Measurements from ENCODE around the gene RYR3.

Gene RYR3

DNA sequence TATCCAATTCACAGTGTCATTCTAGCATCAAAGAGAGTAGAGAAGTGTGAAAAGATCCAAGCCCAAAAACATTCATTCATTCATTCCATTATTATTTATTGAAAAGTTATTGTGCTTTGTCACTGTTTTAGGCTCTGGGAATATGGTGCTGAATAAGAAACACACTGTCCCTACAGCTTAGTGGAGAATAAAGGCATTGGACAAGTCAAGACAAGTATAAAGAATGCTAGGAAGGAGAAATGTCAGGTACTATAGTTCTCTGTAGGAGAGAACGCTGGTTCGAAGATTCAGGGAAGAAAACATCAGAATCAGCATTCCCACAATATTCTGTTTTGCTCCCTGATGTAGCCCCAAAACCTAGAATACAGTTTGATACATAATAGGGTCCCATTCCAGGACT is 528.8 kb downstream of the RYR3 start:
- TF ChIP-seq, protein P1, sequence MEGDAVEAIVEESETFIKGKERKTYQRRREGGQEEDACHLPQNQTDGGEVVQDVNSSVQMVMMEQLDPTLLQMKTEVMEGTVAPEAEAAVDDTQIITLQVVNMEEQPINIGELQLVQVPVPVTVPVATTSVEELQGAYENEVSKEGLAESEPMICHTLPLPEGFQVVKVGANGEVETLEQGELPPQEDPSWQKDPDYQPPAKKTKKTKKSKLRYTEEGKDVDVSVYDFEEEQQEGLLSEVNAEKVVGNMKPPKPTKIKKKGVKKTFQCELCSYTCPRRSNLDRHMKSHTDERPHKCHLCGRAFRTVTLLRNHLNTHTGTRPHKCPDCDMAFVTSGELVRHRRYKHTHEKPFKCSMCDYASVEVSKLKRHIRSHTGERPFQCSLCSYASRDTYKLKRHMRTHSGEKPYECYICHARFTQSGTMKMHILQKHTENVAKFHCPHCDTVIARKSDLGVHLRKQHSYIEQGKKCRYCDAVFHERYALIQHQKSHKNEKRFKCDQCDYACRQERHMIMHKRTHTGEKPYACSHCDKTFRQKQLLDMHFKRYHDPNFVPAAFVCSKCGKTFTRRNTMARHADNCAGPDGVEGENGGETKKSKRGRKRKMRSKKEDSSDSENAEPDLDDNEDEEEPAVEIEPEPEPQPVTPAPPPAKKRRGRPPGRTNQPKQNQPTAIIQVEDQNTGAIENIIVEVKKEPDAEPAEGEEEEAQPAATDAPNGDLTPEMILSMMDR (IDR thresholded peaks at IDR 0.05; ENCODE audit: low read length), result no peak
- TF ChIP-seq EZH2 (optimal IDR thresholded peaks at IDR 0.05; ENCODE audit: low read depth, low read length) (no peak), EZH2phosphoT487 (IDR thresholded peaks at IDR 0.05; ENCODE audit: low read length) (no peak)
- no peak overlapping the region for H3K9ac ChIP-seq (ENCODE audit: low read length)

DNA sequence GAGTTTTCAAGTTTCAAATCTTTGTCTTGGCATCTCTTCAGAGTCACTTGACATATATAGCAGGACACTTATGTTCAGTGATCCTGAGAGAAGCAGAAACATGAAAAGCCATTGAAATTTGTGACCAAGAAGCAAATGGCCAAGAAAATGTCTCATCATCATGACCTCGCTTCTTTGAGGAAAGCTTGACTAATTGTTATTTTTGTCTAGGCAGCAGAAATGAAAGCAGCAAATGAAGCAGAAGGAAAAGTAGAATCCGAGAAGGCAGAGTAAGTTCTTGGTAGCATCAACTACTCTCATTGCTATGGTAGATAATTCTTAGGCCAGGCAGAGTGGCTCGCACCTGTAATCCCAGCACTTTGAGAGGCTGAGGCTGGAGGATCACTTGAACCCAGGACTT is 529.8 kb downstream of the RYR3 start:
- DNase-seq, result no peak

More for the DNA sequence above, 528.8 kb downstream of the RYR3 start:
- Histone ChIP-seq H3K4me2 (ENCODE audit: low read depth, low read length) (no peak overlapping the region), H3K9me2 (replicated peaks; ENCODE audit: insufficient read depth, low read length) (no peaks in the 10 kb centered on the region), H4K20me1 (ENCODE audit: insufficient read depth, low read length) (no peaks in the 10 kb centered on the region), H3K4me3 (ENCODE audit: low read length) (no peak overlapping the region), H3K27me3 (replicated peaks; ENCODE audit: insufficient read depth, low read length) (no peaks in the 10 kb centered on the region), H2AFZ (ENCODE audit: low read length) (no peak overlapping the region), H3K4me1 (ENCODE audit: low read length) (no peaks in the 10 kb centered on the region), H3K9me3 (replicated peaks; ENCODE audit: insufficient read depth, low read length) (no peaks in the 10 kb centered on the region), H3K27ac (ENCODE audit: low read length) (no peak overlapping the region), H3K79me2 (ENCODE audit: low read length) (no peaks in the 10 kb centered on the region), H3F3A (ENCODE audit: insufficient read depth, low read length) (no peaks in the 10 kb centered on the region), H3K36me3 (replicated peaks; ENCODE audit: insufficient read depth, low read length) (no peaks in the 10 kb centered on the region)
- DNase-seq, result no peak

DNA sequence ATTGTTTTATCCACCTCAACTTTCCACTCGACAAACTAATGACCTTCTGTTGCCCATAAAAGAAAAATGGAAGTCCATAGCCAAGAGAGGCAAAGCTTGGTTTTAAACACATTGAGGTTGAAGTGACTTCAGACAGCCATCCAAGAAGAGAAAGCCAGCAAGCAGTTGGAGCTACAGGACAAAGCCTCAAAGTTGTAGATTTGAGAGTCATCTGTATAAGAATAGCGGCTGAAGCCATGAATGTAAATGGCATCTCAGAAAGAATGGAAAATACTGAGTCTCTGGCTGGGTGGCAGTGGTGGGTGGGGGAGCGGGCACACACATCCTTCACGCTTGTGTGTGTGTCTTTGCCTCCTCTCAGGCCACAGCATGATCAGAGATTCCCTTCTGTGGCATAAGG is 533.4 kb downstream of the RYR3 start:
- Histone ChIP-seq H3K4me1 (ENCODE audit: low read length) (no peaks in the 10 kb centered on the region), H3K4me2 (ENCODE audit: low read depth, low read length) (no peak overlapping the region), H3K79me2 (ENCODE audit: low read length) (no peaks in the 10 kb centered on the region), H3K27ac (ENCODE audit: low read length) (no peak overlapping the region), H4K20me1 (ENCODE audit: insufficient read depth, low read length) (no peaks in the 10 kb centered on the region), H3K36me3 (replicated peaks; ENCODE audit: insufficient read depth, low read length) (no peaks in the 10 kb centered on the region), H3K9me3 (replicated peaks; ENCODE audit: insufficient read depth, low read length) (no peaks in the 10 kb centered on the region), H3K4me3 (ENCODE audit: low read length) (no peak overlapping the region), H3K9me2 (replicated peaks; ENCODE audit: insufficient read depth, low read length) (no peaks in the 10 kb centered on the region), H3F3A (ENCODE audit: insufficient read depth, low read length) (no peaks in the 10 kb centered on the region), H3K9ac (ENCODE audit: low read length) (no peak overlapping the region), H3K27me3 (replicated peaks; ENCODE audit: insufficient read depth, low read length) (no peaks in the 10 kb centered on the region), H2AFZ (ENCODE audit: low read length) (no peak overlapping the region)
- no peak for DNase-seq
- TF ChIP-seq EZH2phosphoT487 (IDR thresholded peaks at IDR 0.05; ENCODE audit: low read length) (no peak), EZH2 (optimal IDR thresholded peaks at IDR 0.05; ENCODE audit: low read depth, low read length) (no peak)
- TF ChIP-seq, protein P1 (IDR thresholded peaks at IDR 0.05; ENCODE audit: low read length), result no peak

More for the DNA sequence above, 529.8 kb downstream of the RYR3 start:
- Histone ChIP-seq H3K9me3 (replicated peaks; ENCODE audit: insufficient read depth, low read length) (no peaks in the 10 kb centered on the region), H3K27me3 (replicated peaks; ENCODE audit: insufficient read depth, low read length) (no peaks in the 10 kb centered on the region), H2AFZ (ENCODE audit: low read length) (no peak overlapping the region), H3K27ac (ENCODE audit: low read length) (no peak overlapping the region), H3K9ac (ENCODE audit: low read length) (no peak overlapping the region), H3K79me2 (ENCODE audit: low read length) (no peaks in the 10 kb centered on the region), H4K20me1 (ENCODE audit: insufficient read depth, low read length) (no peaks in the 10 kb centered on the region), H3K4me2 (ENCODE audit: low read depth, low read length) (no peak overlapping the region), H3K36me3 (replicated peaks; ENCODE audit: insufficient read depth, low read length) (no peaks in the 10 kb centered on the region), H3K4me3 (ENCODE audit: low read length) (no peak overlapping the region), H3F3A (ENCODE audit: insufficient read depth, low read length) (no peaks in the 10 kb centered on the region), H3K4me1 (ENCODE audit: low read length) (no peaks in the 10 kb centered on the region), H3K9me2 (replicated peaks; ENCODE audit: insufficient read depth, low read length) (no peaks in the 10 kb centered on the region)
- TF ChIP-seq EZH2phosphoT487 (IDR thresholded peaks at IDR 0.05; ENCODE audit: low read length), result no peak
- no peak for TF ChIP-seq EZH2 (optimal IDR thresholded peaks at IDR 0.05; ENCODE audit: low read depth, low read length)
- TF ChIP-seq, protein P1 (IDR thresholded peaks at IDR 0.05; ENCODE audit: low read length), result no peak
